EL (cell line): ENCODE results near the gene COL4A2.
"Not testable (repeated sequence)": the region's sequence is repeated elsewhere in the genome, so short reads cannot be mapped to it uniquely, and the experiment has no call there.

ENCODE experiments used
- DNase-seq: peaks from one replicate; pipeline ENCODE4 v3.0.0-alpha.2; 2016

Gene COL4A2

DNA sequence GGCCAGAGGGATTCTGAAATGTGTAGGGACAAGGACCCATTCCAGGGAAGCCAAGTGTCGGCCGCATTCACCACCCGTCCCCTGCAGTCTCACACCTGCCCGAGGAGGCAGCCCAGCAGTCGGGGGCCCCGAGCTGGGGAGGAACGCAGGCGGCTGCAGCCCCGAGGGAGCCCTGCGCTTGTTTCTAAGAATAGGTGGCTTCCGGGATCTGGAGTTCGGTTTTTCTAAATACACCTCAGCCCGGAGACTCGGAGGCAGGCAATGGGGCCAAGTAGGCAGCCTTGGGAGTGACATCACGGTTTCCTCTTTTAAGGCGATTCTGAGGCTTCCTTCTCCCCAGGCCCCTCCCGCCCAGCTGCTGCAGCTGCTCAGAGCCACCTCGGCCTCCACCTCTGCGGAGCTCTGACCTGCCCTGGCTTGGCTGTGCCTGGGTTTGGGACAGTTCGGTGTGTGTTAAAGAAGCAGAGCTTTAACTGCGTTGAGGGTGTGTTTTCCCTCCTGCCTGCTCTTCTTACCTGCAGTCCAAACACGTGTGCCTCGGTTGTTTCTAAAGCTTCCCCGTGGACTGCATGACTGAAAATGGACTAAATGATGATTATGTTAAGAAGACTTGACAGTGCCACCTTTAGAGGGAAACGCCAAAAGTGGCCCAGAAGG lies 80.5 kb downstream of the COL4A2 start:
- DNase-seq: peak; percentile 55

DNA sequence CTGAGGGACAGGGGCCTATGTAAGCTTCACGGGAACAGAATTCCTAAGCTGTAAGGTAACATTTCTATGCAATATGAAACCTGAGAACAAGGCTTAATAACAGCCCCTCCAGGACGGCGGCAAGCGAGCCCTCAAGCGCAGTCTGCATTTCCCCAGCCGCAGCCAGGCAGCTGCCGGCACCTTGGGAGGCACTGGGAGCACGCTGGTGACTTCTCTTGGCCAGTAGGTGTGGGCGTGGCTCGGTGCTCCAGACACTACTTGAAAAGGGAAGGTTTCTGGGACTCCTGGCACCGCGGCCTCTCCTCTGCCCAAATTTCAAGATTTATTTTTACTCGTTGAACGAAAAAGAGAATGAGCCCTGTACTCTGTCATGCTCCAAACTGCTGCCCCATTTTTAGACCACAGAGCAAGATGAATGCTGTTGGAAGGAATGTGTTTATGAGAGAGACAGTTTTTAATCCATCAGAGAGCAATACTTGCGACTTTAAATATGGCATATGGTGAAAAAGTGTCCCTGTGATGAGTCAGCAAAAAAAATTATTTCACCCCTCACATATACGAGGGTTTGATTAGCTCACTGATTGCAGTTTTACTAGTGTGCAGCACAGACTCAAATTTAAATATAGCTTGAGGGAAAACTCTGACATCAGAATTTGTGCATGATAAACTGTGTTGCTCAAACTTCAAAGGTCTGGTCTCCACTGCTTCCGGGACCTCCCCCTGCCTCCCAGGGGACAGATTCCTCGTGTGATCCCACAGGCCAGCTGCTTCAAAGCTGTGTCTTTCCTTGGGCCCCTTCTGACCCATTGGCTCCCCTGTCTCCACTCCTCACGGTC lies 81.2 kb downstream of the COL4A2 start:
- DNase-seq: peak; percentile 87

DNA sequence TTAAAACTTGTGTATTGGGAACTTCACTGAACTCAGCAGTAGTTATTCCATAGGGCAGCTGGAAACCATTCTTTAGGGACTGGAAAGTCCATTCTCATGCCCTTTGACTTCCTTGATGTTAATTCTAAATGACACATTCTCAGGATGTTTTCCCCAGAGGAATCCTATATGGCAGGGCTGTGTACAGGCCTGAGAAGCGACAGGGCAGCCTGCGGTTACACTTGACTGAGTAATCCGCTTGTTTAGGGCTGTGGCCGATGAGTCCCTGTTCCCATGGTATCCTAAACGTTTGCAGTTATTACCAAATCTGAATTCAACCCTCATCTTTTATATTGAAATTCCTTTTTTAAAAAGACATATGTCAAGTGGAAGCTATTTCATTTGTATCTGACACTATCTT lies 83.5 kb downstream of the COL4A2 start:
- peak; percentile 98 for DNase-seq

DNA sequence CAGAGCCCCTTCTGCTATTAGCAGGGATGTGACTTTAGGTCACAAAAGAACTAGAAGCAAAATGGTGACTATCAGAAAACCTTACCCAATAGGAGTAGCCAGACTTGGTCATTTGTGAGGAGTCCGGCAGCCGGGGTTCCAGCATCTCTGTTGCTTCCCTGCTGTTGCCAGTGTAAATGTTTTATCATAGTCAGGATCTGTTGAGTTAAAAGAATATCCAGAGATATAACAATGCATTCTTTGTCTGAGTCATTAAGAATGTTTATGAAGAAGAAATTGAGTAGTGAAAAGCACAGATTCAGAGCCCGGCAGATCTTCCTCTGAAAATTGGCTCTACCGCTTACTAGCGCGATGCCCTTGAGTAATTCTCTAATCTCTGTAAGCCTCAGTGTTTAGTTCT lies 84.2 kb downstream of the COL4A2 start:
- peak; percentile 46 for DNase-seq

DNA sequence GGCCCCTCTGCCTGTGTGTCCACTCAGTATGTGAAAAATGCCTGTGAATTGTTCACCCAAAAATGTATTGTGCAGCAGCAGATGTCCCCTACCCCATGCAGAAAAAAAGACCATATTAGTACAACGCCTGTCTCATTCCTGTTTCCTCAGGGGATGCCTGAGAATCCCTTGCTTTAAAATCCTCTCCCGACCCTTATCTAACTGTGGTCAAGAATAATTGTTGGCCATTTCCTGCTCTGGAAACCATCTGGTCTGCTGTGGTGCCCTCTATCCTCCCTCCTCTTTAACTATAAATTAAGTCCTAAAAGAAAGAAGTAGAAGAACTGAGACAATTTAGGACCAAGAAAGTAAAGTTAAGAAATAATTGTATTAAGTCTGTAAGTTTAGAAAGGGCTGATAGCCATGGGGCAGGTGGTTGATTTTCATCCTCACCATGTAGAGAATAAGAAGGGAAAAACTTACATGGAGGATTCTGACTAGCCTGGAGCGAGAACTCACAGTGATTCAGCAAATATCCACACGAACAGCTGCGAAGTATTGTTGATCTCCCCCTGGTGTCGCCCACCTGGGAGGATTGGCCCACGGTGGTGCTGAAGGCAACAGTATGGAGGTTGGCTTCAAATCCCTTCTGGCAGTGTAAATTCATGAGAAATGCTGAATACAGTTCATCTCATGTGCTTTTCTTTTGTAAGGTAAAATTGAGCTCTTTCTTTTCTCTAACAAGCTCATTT lies 85.6 kb downstream of the COL4A2 start:
- peak; percentile 68 for DNase-seq

DNA sequence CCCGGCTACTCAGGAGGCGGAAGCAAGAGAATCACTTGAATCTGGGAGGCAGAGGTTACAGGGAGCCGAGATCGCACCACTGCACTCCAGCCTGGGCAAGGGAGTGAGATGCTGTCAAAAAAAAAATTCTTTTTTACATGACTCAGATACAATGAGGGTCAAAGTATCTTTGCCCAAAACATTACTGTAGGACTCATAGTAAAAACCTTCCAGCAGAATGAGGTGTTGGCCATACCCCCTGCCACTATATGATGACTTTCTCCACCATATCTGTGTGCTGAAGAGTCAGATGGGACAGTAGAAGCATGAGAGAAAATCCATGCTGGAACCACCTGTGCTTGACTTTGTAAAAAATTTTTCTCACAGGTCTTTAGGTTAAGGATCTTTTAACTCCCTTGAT lies 86.7 kb downstream of the COL4A2 start:
- peak; percentile 51 for DNase-seq

DNA sequence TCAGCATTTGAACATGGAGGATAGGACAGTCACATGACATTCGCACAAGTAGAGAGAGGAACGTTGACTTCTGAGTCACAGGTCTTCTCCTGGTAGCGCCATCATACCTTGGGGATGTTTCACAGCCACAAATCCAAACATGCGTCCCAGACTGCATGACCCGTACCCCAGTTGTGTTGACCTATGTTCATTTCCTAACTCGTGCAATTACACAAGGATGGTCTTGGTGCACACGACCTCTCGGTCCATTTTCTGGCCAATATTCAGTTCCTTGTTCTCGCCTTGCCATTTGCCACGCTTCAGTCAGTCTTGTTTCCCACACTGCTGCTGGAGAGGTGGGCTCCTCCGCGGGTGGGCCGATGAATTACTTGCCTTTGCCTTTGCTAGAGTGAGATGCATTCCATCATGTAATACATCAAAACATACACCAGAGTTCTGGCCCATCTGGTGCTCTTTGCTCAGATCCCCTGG lies 87.3 kb downstream of the COL4A2 start:
- peak; percentile 71 for DNase-seq

DNA sequence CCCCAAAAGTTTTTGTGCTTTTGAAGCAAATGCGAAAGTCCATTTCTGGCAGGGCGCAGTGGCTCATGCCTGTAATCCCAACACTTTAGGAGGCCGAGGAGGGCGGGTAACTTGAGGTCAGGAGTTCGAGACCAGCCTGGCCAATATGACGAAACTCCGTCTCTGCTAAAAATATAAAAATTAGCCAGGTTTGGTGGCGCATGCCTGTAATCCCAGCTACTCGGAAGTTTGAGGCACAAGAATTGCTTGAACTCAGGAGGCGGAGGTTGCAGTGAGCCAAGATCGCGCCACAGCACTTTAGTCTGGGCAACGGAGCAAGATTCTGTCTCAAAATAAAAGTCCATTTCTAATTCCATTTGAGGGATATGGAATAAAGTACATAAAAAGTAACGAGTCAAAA lies 88.5 kb downstream of the COL4A2 start:
- DNase-seq: not testable (repeated sequence)

DNA sequence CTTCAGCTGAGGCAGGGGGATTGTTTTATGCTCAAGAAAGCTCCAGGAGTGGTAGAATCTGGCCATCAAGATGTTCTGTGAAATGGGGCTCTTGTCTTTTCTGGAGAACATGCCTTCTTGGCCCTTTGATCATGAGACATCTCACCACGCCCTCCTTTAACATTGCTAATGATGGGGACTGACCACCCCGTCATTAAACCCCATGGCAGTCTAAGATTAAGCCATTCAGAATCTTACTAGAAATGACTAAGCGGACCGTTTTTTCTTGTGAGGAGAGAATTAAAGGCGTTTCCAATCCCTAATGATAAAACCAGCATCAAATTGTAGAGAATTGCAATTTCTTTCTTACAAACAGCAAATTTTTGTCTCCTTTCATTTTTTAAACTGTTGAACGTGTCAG lies 89.4 kb downstream of the COL4A2 start:
- no peak for DNase-seq

DNA sequence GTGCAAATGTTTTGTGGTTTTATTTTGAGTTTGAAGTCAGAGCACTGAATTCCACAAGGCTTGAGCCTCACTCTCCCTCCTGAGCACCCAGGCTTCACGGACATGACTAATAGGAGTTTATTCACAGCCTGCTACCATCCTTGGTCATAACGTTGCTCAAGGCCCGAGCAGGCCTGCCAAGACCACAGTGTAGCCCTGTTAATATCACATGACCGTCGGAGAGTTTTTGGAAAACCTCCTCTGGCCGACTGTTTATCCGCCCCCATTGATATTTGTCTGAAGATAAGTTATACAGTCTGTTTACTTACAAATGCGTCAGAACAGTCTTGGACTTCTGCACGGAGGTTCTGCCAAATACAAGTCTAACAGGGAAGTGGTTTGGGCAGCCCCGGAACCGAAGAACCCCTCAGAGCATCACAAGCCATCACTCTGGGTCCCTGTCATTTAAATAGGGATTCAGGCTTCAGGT lies 89.9 kb downstream of the COL4A2 start:
- DNase-seq: peak; percentile 99

DNA sequence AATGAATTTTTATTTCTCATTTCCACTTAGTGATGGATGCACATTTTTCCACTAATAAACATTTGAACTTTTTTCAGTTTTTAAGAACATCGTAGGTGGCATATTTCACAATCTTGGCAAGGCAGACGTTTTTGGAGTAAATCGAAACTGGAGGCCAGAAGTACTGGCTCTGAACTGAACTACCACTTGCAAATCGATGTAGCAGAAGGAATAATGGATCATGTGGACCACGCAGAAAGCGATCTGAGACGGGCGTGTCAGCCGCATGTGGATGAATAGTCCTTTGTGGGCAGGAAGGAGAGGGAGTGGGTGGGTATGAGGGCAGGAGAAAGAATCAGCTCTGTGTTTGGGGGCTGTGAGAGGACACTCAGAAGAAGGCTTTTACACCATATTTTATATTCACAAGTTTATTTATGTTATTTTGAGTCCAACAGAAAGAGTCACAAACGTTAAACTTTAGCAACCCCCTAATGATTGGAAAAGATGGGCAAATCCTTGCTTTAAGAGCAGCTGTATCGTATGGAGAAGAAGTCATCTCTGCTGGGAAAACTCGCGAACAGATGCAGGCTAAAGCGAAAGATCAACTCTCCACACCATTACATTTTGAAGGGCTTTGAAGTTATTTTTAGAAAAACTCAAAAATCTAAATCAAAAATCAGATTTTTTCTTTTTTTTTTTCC lies 90.5 kb downstream of the COL4A2 start:
- DNase-seq: peak; percentile 62

DNA sequence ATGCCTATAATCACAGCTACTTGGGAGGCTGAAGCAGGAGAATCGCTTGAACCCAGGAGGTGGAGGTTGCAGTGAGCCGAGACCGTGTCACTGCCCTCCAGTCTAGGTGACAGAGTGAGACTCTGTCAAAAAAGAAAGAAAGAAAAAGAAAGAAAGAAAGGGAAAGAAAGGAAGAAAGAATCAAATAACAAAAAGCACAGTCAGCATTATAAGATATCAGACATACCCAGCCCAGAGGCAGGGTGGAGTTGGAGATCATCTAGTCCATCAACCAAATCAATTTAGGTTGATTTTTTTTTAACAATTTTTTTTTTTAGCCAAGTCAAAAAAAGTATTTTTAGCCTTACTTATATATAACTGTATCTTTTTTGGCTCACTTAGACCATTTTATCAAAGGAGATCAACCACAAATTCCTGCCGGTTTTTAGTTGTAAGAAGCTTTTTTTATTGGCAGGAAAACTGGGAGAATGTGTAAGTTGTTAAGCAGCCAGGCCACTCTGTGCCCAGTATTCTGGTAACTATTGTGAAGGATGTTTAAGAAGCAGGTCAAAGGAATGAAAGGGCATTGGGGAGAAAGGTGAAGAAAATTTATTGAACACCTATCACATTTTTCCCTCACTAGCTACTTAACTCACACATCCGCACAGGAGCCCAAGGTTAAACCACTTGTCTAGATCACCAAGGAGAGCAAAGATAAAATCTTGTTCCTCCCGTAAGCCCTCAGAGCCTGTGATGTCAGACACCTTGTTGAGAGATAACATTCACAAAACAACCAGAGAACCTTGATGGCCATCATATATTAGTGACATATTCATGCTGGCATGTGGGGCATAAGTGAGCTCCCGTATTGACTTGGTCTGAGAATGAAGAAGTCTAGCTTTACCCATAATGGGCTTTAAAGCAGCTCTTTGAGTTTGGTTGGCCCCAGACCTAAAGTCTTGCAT lies 91.8 kb downstream of the COL4A2 start:
- DNase-seq: peak; percentile 64

DNA sequence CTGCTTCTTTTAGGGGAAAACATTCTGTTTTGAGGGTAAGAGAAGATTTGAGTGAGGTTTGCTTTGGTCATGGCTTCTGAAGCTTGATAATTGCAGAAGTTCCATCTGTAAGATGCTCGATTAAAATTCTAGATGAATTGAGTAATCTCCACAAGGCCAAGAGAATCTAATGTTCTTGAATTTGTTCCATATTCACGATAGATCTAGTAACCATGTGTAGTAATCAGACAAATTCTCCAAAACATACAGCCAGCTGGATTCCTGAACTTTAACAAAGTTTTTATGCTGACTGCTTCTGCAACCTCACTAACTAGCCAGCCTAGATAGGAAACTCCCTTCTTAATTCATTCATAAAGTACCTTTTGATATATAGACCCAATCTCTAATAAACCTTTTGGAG lies 92.7 kb downstream of the COL4A2 start:
- no peak for DNase-seq

DNA sequence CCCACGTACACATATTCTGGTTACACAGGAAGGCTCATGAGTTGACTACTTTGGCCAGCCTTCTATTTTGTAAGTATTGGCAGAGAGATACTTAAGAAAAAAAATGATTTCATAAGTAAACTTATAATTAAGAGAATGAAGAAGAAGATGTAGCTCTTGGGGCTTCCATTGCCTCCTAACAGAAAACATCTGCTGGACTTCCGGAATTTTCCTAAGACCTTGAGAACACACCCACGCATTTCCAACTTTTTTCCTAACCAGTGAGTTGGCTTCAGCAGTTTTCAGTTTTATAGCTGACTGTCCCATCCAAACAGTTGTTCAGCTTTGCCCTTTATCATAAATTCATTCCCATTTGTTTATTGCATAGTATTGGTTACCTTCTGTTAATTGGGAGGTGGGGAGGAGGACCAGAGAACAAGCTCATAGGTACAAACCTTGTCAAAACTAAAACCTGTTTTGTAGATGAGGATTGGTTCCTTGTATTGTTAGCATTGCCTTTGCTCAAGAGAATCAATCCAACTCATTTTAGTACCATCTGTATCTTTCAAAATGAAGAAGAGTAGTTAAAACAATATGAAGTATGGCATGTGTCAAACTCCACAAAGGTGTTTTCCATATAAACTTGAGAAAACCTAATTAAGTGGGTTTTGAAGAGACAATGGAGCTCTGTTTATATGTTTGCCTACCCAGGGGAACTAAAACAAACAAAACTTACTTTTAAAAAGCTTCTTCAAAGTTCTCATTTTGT lies 93.9 kb downstream of the COL4A2 start:
- peak; percentile 83 for DNase-seq

DNA sequence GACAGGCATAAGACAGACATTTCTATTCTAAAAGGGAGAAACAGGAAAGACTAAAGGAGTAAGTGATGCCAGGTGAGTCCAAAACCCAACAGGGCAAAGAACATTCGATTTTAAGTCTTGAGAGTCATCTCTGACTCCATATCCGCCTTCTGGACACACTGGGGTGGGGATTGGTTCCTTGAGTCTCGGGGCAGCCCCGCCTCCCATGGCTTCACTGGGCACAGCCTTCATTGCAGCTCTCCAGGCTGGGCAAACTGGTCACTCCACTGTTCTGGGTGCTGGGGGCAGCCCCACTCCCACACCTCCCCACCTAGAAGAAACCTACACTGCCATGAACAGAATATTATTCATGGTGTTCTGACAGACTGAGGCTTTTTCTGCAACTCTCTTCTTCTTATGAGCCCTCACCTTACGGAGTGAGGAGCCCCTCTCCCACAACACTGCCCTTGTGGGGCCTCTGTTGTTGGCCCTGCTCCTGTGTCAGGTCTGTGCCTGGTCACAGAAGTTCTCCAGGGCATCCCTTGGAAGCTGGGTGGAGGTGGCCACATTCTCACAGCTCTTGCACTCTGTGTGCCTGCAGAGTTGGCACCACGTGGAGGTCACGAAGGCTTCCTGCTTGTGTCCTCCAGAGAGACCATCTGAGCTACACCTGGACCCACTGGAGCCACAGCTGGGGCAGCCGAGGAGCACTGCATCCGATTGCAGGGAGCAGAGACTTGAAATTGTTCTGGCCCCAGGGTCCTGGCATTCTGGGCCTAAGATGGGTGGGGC lies 95.4 kb downstream of the COL4A2 start:
- no peak for DNase-seq

DNA sequence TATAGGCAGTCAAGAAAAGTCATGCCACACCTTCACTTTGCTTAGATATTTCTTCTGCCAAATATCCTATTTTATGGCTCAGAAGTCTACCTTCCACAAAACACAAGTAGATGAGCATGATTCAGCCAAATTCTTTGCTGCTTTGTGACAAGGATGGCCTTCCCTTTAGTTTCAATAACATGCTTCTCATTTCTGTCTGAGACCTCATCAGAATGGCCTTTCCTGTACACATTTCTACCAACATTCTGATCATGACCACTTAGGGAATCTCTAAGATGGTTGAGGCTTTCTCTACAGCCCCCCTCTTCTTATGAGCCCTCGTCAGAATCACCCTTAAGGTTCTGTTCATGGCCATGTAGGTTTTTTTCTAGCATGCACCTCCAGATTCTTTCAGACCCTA lies 96.2 kb downstream of the COL4A2 start:
- DNase-seq: peak; percentile 92

DNA sequence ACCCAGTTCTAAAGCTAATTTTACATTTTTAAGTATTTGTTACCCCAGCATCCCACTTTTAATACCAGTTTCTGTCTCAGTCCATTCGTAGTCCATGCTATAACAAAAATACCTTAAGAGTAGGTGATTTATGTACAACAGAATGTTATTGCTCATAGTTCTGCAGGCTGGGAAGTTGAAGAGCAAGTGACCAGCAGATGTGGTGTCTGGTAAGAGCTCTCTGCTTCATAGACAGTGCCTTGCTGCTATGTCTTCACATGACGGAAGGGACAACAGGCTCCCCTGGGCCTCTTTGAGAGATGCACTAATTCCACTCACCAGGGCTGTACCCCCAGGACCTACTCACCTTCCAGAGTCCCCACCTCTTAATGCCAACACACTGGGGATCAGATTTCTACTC lies 96.6 kb downstream of the COL4A2 start:
- peak; percentile 62 for DNase-seq

DNA sequence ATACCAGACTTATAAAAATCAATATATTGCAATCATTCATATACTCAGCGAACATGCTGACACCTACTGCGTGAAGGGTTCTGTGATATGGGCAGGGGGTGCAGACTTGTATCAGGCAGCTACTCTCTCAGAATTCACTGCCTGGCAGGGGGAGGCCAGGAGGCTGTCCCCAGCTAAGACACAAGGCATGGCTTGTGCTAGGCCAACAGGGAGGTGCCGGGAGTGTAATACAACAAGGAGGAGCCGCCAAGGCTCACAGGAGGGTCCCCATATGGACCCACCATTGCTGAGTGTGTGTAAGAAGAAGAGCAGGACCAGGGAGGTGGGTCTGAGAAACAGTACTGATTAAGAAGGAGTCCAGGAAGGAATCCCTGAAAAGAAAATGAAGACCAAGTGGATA lies 97.2 kb downstream of the COL4A2 start:
- no peak for DNase-seq

DNA sequence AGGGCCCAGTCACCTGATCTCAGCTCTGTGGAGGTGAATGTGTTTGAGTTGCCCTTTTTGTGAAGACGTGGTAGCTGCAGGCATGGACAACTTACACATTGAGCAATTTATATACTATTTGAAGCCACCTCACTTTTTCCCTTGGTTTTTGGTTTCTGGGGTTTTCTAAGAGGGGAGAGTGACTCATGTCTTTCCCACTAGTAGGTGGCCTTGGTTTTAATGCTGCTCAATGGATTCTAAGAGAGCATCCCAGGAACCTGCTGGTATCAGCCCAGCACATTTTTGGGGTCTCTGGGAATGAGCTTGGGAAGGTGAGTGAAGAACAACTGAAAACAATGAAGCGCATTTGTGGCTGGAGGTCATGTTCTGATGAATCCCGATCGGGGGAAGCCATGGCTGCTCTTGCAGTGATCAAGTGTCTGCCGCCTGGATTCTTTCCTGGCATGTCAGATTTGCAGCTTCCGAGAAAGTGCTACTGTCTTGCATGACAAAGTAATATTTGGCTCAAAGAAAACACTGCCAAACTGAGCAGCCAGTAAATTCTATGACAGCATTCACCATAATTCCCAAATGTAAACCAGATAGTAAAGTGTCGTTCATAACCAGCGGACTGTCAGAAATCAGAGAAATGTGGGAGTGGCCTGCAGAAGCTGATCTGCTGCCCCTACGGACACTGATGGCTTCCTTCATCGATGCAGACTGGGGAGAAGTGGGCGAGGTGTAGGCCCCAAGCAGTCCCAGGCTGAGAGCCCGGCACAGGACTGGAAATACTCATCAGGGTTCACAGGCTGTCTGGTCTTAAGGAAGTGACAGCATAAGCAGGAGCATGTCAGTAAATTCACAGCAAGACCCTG lies 98.7 kb downstream of the COL4A2 start:
- peak; percentile 82 for DNase-seq
